Loucy (cell line): ENCODE measurements around the gene NEO1.

Experiments
- CTCF ChIP-seq: fragments of 200-600 bp; sonication (generic); conservative IDR thresholded peaks from 2 replicates; pipeline ENCODE4 v1.5.1; 2014; ENCODE audit warnings: mild to moderate bottlenecking, antibody characterized with exemption, low read length
- EZH2phosphoT487 ChIP-seq: fragments of 200-600 bp; IDR thresholded peaks from 2 replicates; pipeline ENCODE4 v1.6.1; 2018; ENCODE audit warnings: antibody characterized with exemption, mild to moderate bottlenecking, moderate library complexity, borderline replicate concordance

- no peak for TF ChIP-seq CTCF
- no peak for TF ChIP-seq EZH2phosphoT487
These were observed 113.6 kb downstream of the NEO1 start for GRCh38 chr15:73165844-73166243.
